Regular cardiac myocyte (primary cell): ENCODE measurements around the gene ZCCHC2. TPM values are rescaled to one million over a fixed set of nuclear protein-coding genes. Genes with fewer than 3 reads are reported as not detected.

Experiments used
- total RNA-seq: library from RNA; depleted of rRNA; stranded (reverse); fragments of >200 nt; gene quantifications from 2 replicates; pipeline ENCODE4 v1.2.3, GENCODE V29; 2014

ZCCHC2 gene
- total RNA-seq, result 6.1 and 14.1 TPM in 2 replicates

DNA sequence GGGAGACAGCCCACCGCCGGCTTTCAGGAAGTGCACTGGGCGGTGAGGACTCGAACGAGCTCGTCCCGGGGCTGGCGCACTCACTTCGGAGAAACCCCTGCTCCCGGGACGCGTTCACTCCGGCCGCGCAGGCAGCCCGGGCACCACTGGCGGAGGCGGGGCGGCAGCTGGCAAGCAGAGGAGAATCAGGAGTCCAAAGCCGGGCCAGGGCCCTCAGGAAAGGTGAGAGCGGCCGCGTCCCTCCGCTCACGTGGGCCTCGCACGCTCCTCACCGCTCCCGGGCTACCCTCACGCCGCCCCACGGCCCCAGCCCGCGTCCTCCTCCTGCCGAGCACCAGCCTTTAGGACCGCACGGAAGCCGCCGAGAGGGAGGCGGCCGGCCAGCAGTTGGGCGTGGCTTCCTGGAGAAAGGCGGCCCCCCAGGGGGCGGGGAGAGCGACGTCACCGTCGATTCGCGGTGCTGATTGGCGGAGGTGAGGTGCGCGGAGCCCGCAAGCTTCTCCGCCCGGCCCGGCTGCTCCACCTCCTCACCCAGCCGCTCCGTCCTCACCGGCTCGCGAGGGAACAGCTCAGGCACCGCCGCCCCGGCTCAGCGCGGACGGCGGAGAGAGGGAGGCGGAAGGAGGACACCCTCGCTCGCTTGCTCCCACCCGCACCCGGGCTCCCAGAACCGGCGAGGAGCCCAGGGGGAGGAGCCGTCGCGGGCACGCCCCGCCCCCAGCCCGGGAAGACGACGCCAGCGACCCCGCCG lies at the start of gene ZCCHC2:
ZCCHC2 (plus strand) TSS at position 522 of the 751 bp plus-strand sequence. CDS start 400 bp downstream, outside the sequence.

Other genes with a start within 250 kb of the ZCCHC2 start
- gene TNFRSF11A, start 197.7 kb upstream of the ZCCHC2 start, total RNA-seq, result 0.77 and 2.3 TPM in 2 replicates
- 4.2 and 4.6 TPM in 2 replicates for gene PHLPP1, start 192.5 kb downstream of the ZCCHC2 start, total RNA-seq